GM23338 (cell line): Measurements from ENCODE around the gene PIWIL4. TPM values are rescaled to one million over a fixed set of nuclear protein-coding genes. Genes with fewer than 3 reads are reported as not detected.

Source experiments
- ATAC-seq: fragments of 200-7000 bp; cut with Tn5 transposase; 3 replicates; pipeline ENCODE4 v1.9.1; 2020
- DNase-seq: peaks from one replicate; pipeline ENCODE4 v3.0.0-alpha.2; 2015; ENCODE audit warnings: low spot score
- H2AFZ ChIP-seq: fragments of 200-600 bp; sonication (generic); 2 replicates; pipeline ENCODE4 v1.8.0; 2016; ENCODE audit warnings: antibody characterized with exemption, mild to moderate bottlenecking, moderate library complexity
- H3F3A ChIP-seq: fragments of 200-600 bp; sonication (generic); replicated peaks from 2 replicates; pipeline ENCODE4 v1.8.0; 2017; ENCODE audit warnings: antibody characterized with exemption, mixed run types, low read depth
- H3K27ac ChIP-seq: fragments of 200-600 bp; sonication (generic); 2 replicates; pipeline ENCODE4 v1.6.1; 2016; ENCODE audit warnings: low read depth
- H3K27me3 ChIP-seq: fragments of 200-600 bp; sonication (generic); 2 replicates; pipeline ENCODE4 v1.8.0; 2016; ENCODE audit warnings: mild to moderate bottlenecking, mixed run types, moderate library complexity; ENCODE audit not compliant: insufficient read depth
- H3K36me3 ChIP-seq: fragments of 200-600 bp; sonication (generic); 2 replicates; pipeline ENCODE4 v1.8.0; 2016; ENCODE audit warnings: mild to moderate bottlenecking; ENCODE audit not compliant: insufficient read depth
- H3K4me1 ChIP-seq: fragments of 200-600 bp; sonication (generic); 2 replicates; pipeline ENCODE4 v1.8.0; 2016; ENCODE audit warnings: mild to moderate bottlenecking, moderate library complexity; ENCODE audit not compliant: insufficient read depth
- H3K4me2 ChIP-seq: fragments of 200-600 bp; sonication (generic); 2 replicates; pipeline ENCODE4 v1.7.1; 2017; ENCODE audit warnings: mixed run types
- H3K4me3 ChIP-seq: fragments of 200-600 bp; sonication (generic); 2 replicates; pipeline ENCODE4 v1.6.1; 2016; ENCODE audit warnings: mixed run types
- H3K79me2 ChIP-seq: fragments of 200-600 bp; sonication (generic); replicated peaks from 2 replicates; pipeline ENCODE4 v1.8.0; 2017; ENCODE audit warnings: mild to moderate bottlenecking; ENCODE audit not compliant: insufficient read depth
- H3K9me2 ChIP-seq: fragments of 200-600 bp; sonication (generic); 2 replicates; pipeline ENCODE4 v1.8.0; 2017; ENCODE audit not compliant: insufficient read depth
- H4K20me1 ChIP-seq: fragments of 200-600 bp; sonication (generic); replicated peaks from 2 replicates; pipeline ENCODE4 v1.8.0; 2017; ENCODE audit warnings: mild to moderate bottlenecking; ENCODE audit not compliant: insufficient read depth
- H3K27ac Mint-ChIP-seq: 2 replicates; pipeline ENCODE4 v1.8.0; 2020; ENCODE audit warnings: inconsistent platforms, mild to moderate bottlenecking, moderate library complexity, mixed read lengths
- H3K27me3 Mint-ChIP-seq: 3 replicates; pipeline ENCODE4 v1.8.0; 2022; ENCODE audit warnings: low read depth, mild to moderate bottlenecking, moderate library complexity, mixed read lengths, inconsistent platforms; ENCODE audit not compliant: insufficient read depth, poor library complexity
- H3K36me3 Mint-ChIP-seq: 3 replicates; pipeline ENCODE4 v1.8.0; 2021; ENCODE audit warnings: low read depth, mild to moderate bottlenecking, inconsistent platforms, moderate library complexity, mixed read lengths
- H3K4me1 Mint-ChIP-seq: 3 replicates; pipeline ENCODE4 v1.8.0; 2020; ENCODE audit warnings: mild to moderate bottlenecking, inconsistent platforms, mixed read lengths
- H3K4me3 Mint-ChIP-seq: 3 replicates; pipeline ENCODE4 v1.8.0; 2021; ENCODE audit warnings: moderate library complexity, mild to moderate bottlenecking, inconsistent platforms, mixed read lengths
- H3K9me3 Mint-ChIP-seq: 3 replicates; pipeline ENCODE4 v1.8.0; 2020; ENCODE audit warnings: moderate library complexity, mild to moderate bottlenecking, inconsistent platforms, mixed read lengths
- EZH2phosphoT487 ChIP-seq: fragments of 200-600 bp; sonication (generic); IDR thresholded peaks from one replicate; pipeline ENCODE4 v1.8.1; 2018; ENCODE audit warnings: antibody characterized with exemption; ENCODE audit not compliant: unreplicated experiment
- JUNB ChIP-seq: IDR thresholded peaks from one replicate; pipeline ENCODE4 v1.6.1; 2016; ENCODE audit warnings: antibody characterized with exemption; ENCODE audit not compliant: unreplicated experiment
- NANOG ChIP-seq: IDR thresholded peaks from 2 replicates; pipeline ENCODE4 v1.6.1; 2016; ENCODE audit warnings: antibody characterized with exemption, borderline replicate concordance
- STAT1 ChIP-seq: IDR thresholded peaks from one replicate; pipeline ENCODE4 v1.6.1; 2016; ENCODE audit warnings: antibody characterized with exemption; ENCODE audit not compliant: unreplicated experiment
- polyA plus RNA-seq: library from polyadenylated mRNA; unstranded; fragments of >200 nt; fragmentation: Nextera tagmentation; extraction: Ambion mirVana; gene quantifications from 2 replicates; pipeline ENCODE4 v1.2.1, GENCODE V29; 2016
- total RNA-seq: library from RNA; depleted of rRNA; stranded (reverse); fragments of >200 nt; shearing (Covaris generic); gene quantifications from 2 replicates; pipeline ENCODE4 v1.2.3, GENCODE V29; 2014
- TF ChIP-seq, protein P1 (sequence below): fragments of 250-450 bp; sonication (Bioruptor Pico); IDR thresholded peaks from 2 replicates; pipeline ENCODE4 v1.5.0; 2020; ENCODE audit warnings: mild to moderate bottlenecking, moderate library complexity
- TF ChIP-seq, protein P2 (sequence below), 2 experiments: fragments of 200-600 bp in 1 of 2; sonication (generic) in 1 of 2; conservative IDR thresholded peaks; 2 replicates each; pipeline versions ENCODE4 v1.5.1 to v1.6.1; 2016 to 2017; ENCODE audit warnings: antibody characterized with exemption in 2 of 2, low read depth in 2 of 2, mild to moderate bottlenecking in 2 of 2, moderate library complexity in 1 of 2

PIWIL4 gene
- total and polyA plus RNA-seq, 2 experiments from 2014 or later, result 0.23 to 0.66 TPM

DNA sequence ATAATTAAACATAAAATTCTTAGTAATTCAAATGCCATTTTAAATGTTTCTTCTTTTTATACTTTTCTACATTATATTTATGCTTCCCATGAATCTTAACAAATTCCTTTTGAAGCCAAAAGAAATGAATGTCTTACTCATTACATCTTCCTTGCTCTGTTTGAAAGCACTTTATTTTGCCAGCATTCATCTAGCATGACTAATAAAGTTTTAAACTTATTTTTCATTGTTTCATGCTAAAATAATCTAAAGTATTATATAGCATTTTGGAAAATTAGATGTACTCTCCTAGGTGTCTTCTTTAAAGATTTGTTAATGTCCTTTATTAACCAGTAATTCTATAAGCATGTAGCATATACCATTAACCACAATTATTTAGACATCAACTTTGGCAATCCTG is 9.7 kb upstream of the PIWIL4 start (continued):
- TF ChIP-seq, protein P1, sequence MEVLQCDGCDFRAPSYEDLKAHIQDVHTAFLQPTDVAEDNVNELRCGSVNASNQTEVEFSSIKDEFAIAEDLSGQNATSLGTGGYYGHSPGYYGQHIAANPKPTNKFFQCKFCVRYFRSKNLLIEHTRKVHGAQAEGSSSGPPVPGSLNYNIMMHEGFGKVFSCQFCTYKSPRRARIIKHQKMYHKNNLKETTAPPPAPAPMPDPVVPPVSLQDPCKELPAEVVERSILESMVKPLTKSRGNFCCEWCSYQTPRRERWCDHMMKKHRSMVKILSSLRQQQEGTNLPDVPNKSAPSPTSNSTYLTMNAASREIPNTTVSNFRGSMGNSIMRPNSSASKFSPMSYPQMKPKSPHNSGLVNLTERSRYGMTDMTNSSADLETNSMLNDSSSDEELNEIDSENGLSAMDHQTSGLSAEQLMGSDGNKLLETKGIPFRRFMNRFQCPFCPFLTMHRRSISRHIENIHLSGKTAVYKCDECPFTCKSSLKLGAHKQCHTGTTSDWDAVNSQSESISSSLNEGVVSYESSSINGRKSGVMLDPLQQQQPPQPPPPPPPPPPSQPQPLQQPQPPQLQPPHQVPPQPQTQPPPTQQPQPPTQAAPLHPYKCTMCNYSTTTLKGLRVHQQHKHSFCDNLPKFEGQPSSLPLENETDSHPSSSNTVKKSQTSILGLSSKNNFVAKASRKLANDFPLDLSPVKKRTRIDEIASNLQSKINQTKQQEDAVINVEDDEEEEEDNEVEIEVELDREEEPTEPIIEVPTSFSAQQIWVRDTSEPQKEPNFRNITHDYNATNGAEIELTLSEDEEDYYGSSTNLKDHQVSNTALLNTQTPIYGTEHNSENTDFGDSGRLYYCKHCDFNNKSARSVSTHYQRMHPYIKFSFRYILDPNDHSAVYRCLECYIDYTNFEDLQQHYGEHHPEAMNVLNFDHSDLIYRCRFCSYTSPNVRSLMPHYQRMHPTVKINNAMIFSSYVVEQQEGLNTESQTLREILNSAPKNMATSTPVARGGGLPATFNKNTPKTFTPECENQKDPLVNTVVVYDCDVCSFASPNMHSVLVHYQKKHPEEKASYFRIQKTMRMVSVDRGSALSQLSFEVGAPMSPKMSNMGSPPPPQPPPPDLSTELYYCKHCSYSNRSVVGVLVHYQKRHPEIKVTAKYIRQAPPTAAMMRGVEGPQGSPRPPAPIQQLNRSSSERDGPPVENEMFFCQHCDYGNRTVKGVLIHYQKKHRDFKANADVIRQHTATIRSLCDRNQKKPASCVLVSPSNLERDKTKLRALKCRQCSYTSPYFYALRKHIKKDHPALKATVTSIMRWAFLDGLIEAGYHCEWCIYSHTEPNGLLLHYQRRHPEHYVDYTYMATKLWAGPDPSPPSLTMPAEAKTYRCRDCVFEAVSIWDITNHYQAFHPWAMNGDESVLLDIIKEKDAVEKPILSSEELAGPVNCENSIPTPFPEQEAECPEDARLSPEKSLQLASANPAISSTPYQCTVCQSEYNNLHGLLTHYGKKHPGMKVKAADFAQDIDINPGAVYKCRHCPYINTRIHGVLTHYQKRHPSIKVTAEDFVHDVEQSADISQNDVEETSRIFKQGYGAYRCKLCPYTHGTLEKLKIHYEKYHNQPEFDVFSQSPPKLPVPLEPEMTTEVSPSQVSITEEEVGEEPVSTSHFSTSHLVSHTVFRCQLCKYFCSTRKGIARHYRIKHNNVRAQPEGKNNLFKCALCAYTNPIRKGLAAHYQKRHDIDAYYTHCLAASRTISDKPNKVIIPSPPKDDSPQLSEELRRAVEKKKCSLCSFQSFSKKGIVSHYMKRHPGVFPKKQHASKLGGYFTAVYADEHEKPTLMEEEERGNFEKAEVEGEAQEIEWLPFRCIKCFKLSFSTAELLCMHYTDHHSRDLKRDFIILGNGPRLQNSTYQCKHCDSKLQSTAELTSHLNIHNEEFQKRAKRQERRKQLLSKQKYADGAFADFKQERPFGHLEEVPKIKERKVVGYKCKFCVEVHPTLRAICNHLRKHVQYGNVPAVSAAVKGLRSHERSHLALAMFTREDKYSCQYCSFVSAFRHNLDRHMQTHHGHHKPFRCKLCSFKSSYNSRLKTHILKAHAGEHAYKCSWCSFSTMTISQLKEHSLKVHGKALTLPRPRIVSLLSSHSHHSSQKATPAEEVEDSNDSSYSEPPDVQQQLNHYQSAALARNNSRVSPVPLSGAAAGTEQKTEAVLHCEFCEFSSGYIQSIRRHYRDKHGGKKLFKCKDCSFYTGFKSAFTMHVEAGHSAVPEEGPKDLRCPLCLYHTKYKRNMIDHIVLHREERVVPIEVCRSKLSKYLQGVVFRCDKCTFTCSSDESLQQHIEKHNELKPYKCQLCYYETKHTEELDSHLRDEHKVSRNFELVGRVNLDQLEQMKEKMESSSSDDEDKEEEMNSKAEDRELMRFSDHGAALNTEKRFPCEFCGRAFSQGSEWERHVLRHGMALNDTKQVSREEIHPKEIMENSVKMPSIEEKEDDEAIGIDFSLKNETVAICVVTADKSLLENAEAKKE (CRISPR knock-in tag), result no peak
- TF ChIP-seq STAT1, result no peak
- no peak for TF ChIP-seq EZH2phosphoT487
- TF ChIP-seq NANOG, result no peak
- TF ChIP-seq, protein P2, sequence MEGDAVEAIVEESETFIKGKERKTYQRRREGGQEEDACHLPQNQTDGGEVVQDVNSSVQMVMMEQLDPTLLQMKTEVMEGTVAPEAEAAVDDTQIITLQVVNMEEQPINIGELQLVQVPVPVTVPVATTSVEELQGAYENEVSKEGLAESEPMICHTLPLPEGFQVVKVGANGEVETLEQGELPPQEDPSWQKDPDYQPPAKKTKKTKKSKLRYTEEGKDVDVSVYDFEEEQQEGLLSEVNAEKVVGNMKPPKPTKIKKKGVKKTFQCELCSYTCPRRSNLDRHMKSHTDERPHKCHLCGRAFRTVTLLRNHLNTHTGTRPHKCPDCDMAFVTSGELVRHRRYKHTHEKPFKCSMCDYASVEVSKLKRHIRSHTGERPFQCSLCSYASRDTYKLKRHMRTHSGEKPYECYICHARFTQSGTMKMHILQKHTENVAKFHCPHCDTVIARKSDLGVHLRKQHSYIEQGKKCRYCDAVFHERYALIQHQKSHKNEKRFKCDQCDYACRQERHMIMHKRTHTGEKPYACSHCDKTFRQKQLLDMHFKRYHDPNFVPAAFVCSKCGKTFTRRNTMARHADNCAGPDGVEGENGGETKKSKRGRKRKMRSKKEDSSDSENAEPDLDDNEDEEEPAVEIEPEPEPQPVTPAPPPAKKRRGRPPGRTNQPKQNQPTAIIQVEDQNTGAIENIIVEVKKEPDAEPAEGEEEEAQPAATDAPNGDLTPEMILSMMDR (conservative IDR thresholded peaks at IDR 0.05; ENCODE audit: low read depth in 2 of 2), result no peak
- TF ChIP-seq JUNB, result no peak

DNA sequence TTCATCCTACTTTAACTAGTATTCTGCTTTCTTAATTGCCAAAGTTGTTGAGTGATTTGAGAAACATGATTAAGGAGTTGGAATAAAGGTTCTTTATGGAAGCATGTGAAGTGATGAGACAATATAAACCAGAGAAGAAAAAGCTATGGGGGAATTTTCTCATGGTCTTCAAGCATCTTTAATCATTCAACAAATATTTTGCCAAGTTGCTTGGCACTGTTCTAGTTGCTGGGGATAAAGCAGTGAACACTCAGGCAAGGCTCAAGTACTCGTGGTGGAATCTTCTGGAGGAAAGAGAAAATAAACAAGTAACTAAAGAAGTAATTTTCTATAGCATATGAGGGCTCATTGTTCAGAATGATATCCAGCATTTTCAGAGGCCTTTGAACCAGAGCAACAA is 9.2 kb upstream of the PIWIL4 start:
- no peak overlapping the region for H3K27ac Mint-ChIP-seq
- H3K4me1 ChIP-seq, result no peaks in the 10 kb centered on the region
- peaks cover 2% of the 10 kb centered on the region for H3K27me3 Mint-ChIP-seq
- H3K79me2 ChIP-seq, result no peaks in the 10 kb centered on the region
- DNase-seq (no peak), ATAC-seq (no peak)
- peaks cover 8% of the 10 kb centered on the region; the same call in 2 of the 3 replicates for H3K4me1 Mint-ChIP-seq
- H3K36me3 ChIP-seq, result no peaks in the 10 kb centered on the region
- H3K9me2 ChIP-seq, result no peaks in the 10 kb centered on the region
- TF ChIP-seq, protein P2 (conservative IDR thresholded peaks at IDR 0.05; ENCODE audit: low read depth in 2 of 2), result no peak
- no peak overlapping the region for H3K4me3 Mint-ChIP-seq
- H3K36me3 Mint-ChIP-seq, result no peaks in the 10 kb centered on the region
- H3K4me3 ChIP-seq, result no peak overlapping the region
- H3F3A ChIP-seq, result no peaks in the 10 kb centered on the region
- H3K27me3 ChIP-seq, result no peaks in the 10 kb centered on the region
- H4K20me1 ChIP-seq, result no peaks in the 10 kb centered on the region
- no peak overlapping the region for H3K27ac ChIP-seq
- H3K4me2 ChIP-seq, result no peak overlapping the region
- H3K9me3 Mint-ChIP-seq, result no peaks in the 10 kb centered on the region
- H2AFZ ChIP-seq, result no peak overlapping the region
